ENCODE results near the gene GPR137C. TPM values are rescaled to one million over a fixed set of nuclear protein-coding genes. Genes with fewer than 3 reads are reported as not detected.

Gene GPR137C
- total and polyA plus RNA-seq, 2 of the 8 experiments (the other 6 are each of a cell fraction or from before 2014, with no cell fraction given), result 2.7 to 4.3 TPM

DNA sequence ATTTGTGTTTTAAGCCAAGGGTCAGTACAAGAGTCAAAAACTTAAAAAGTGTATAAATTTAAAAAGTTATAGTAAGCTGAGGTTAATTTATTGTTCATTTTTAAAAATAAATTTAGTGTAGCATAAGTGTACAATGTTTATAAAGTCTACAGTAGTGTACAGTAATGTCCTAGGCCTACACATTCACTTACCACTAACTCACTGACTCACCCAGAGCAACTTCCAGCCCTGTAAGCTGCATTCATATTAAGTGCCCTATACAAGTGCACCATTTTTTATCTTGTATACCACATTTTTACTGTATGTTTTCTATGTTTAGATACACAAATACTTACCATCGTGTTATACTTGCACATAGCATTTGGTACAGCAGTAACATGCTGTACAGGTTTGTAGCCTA lies 37.7 kb downstream of the GPR137C start (continued):
- TF ChIP-seq KDM4A (IDR thresholded peaks at IDR 0.05; ENCODE audit: low read depth, low read length, severe bottlenecking) (no peak), HDAC6 (IDR thresholded peaks at IDR 0.05; ENCODE audit: low read depth, low read length) (no peak)
